Mesangial cell (primary cell): ENCODE results near the gene CAPZB. TPM values are rescaled to one million over a fixed set of nuclear protein-coding genes. Genes with fewer than 3 reads are reported as not detected.

Experiments used
- total RNA-seq: library from RNA; depleted of rRNA; stranded (reverse); fragments of >200 nt; gene quantifications from 2 replicates; pipeline ENCODE4 v1.2.3, GENCODE V29; 2015

Gene CAPZB
- 112 and 125 TPM in 2 replicates for total RNA-seq

DNA sequence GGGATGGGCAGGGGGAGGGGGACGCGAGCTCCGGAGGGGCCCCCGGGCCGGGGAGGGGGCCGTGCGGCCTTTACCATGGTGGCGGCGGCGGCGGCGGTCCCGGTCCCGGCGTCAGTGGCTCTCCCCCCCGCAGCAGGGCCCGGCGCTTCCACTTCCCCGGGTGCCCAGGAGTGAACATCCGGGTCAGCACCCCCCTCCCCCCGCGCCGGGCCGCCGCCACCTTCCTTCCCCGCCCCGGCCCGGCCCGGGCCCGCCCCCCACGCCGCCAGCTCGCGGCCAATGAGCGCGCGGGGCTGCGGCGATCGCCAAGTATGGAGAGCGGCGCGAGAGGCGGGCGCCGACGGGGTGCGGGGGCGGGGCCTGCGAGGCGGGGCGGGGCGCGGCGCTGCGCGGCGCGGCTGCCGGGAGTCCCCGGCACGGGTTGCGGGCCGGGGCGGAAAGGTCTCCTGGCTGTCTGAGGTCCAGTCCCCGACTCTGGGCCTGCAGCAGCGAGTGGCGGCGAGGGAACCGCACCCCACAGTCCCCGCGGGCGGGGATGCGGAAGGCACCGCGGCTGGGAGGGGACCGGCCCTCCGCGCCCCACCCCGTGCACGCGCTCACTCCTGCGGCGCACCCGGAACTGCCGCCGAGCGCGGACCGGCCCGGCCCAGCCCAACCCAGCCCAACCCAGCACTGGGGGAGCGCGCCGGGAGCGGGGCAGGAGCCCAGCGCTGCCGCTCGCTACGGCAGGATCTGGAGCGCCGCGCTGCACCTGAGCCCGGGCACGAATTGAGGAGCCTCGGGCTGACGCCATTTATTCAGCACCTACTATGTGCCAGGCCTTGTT, at the start of gene CAPZB:
Gene CAPZB (minus strand): TSS at position 178 of the 826 bp plus-strand sequence. CDS start 101 bp downstream, at position 77.

DNA sequence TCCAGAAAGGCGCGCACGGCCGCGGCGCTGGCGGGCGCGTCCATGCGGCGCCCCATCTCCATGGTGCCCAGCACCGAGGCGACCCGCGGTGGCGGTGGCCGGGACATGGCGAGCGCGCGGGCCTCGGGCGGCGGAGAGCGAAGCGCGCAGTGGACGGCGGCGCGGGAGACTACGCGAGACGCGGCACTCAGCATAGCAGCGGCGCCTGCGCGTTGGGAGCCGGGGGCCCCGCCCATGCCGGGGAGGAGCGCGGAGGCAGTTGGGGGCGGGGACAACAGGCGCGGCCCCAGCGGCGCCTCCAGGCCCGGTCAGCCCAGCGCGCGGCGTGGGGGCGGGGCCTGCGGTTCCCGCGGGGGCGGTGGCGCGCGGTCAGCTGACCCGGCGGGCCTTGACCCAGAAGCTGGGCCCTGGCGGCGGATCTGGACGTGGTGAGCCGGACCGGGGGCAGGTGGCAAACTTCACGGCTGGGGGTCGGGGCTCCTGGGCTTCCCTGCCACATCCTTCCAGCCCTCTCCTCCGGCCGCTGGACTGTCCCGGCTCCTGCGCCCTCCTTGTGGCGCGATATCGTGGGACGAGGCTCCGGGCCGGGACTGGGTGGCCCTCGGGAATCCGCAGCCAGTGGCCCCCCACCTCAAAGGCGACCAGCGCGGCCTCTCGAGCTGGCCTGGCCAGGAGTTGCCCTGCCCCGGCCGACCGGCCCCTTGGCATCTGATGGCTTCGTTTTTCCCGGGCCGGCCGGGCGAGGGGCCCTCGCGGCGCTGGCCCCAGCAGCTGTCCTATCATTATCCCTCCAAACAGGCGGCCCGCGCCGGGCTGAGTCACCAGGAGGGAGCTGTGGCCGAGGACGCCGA, 173.2 kb downstream of the CAPZB start, which contains the start of the genes AKR7A2 and SLC66A1:
Gene AKR7A2 (minus strand): TSS at position 214 of the 851 bp plus-strand sequence. CDS start 20 bp downstream, at position 194.
Gene SLC66A1 (plus strand): TSS at position 396 of the 851 bp plus-strand sequence. CDS start 5,352 bp downstream, outside the sequence.

Other genes starting within 250 kb of the CAPZB start
- gene EMC1, start 234.0 kb downstream of the CAPZB start, total RNA-seq: 61.4 and 96.3 TPM in 2 replicates
- 25.9 and 63.7 TPM in 2 replicates for gene MRTO4, start 233.7 kb downstream of the CAPZB start, total RNA-seq
- gene AKR7A3, start 196.8 kb downstream of the CAPZB start, total RNA-seq: 0.51 and 0.65 TPM in 2 replicates
- gene AKR7A2, start 173.4 kb downstream of the CAPZB start, total RNA-seq: 102 and 116 TPM in 2 replicates
- 25.6 and 36.8 TPM in 2 replicates for gene SLC66A1, start 173.2 kb downstream of the CAPZB start, total RNA-seq
- 88.3 and 288 TPM in 2 replicates for gene NBL1, start 158.8 kb upstream of the CAPZB start, total RNA-seq
- not detected in 2 replicates for gene HTR6, start 179.3 kb upstream of the CAPZB start, total RNA-seq